Left ventricle myocardium inferior (tissue), 1 donor: ENCODE data around the gene CMTM3. TPM values are rescaled to one million over a fixed set of nuclear protein-coding genes. Genes with fewer than 3 reads are reported as not detected.

Experiments
- DNase-seq: peaks from one replicate; pipeline ENCODE4 v3.0.0-alpha.2; 2020
- H3K27ac ChIP-seq: fragments of 200-600 bp; replicated peaks from 2 replicates; pipeline ENCODE4 v1.8.0; 2021
- H3K27me3 ChIP-seq: fragments of 200-600 bp; 2 replicates; pipeline ENCODE4 v1.8.0; 2021; ENCODE audit warnings: low read depth
- H3K36me3 ChIP-seq: fragments of 200-600 bp; 2 replicates; pipeline ENCODE4 v1.8.0; 2021
- H3K4me1 ChIP-seq: fragments of 200-600 bp; 2 replicates; pipeline ENCODE4 v1.8.0; 2021
- H3K4me3 ChIP-seq: fragments of 200-600 bp; 2 replicates; pipeline ENCODE4 v1.8.0; 2021; ENCODE audit warnings: mild to moderate bottlenecking, moderate library complexity
- H3K9me3 ChIP-seq: fragments of 200-600 bp; replicated peaks from 2 replicates; pipeline ENCODE4 v1.8.0; 2021
- intact Hi-C: fragments of 100-400 bp; cut with micrococcal nuclease; formaldehyde crosslinking; loops from one replicate; pipeline ENCODE4 v1.11.0; 2022
- total RNA-seq: library from RNA; stranded (reverse); fragmentation: NEBNext Ultra II Directional; extraction: Animal tissue kit (Norgen Biotek cat#: 25700); gene quantifications from one replicate; pipeline ENCODE4 v1.2.1, GENCODE V29; 2021
- TF ChIP-seq, protein P1 (sequence below): fragments of 200-600 bp; IDR thresholded peaks from 2 replicates; pipeline ENCODE4 v1.8.0; 2021; ENCODE audit warnings: antibody characterized with exemption, mild to moderate bottlenecking, borderline replicate concordance
- donor health status: DM: no; HTN: yes; CAD: no; lungs with severe emphysema.

CMTM3 gene
- total RNA-seq, 1 donor from 2014 or later, result 8.3 TPM

DNA sequence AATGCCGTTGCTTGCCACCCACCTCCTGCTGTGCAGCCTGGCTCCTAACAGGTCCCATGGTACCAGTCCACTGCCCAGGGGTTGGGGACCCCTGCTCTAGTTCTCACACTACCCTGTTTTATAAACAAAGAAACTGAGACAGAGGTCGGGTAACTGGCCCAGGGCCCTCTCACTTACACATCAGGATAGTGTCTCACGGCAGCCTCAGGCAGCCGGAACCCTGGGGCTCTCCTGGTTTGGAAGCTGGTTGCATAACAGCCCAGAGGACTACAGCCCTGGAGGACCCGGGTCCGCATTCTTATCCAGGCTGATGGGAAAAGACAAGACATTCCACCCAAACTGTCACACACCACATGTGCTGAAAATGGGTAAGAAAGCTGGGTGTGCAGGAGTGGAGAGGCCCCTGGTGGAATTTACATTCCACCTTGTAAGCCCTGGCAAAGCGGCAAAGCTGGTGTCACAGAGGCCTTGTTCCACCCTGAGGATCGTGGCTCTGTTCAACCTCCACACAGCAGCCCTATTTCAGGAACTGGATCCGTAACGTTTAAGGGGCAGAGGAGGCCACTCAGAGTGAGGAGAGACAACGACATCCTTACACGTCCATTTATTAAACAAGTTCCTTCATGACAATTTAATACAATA, 9.8 kb downstream of the CMTM3 start:
- H3K4me1 ChIP-seq, result peaks cover 9% of the 10 kb centered on the region
- H3K27me3 ChIP-seq, result no peaks in the 10 kb centered on the region
- no peaks in the 10 kb centered on the region for H3K9me3 ChIP-seq
- H3K27ac ChIP-seq, result no peak overlapping the region
- H3K4me3 ChIP-seq, result no peak overlapping the region
- intact Hi-C loops, result no loop called here
- DNase-seq, result no peak
- peaks cover 41% of the 10 kb centered on the region for H3K36me3 ChIP-seq
- TF ChIP-seq, protein P1, sequence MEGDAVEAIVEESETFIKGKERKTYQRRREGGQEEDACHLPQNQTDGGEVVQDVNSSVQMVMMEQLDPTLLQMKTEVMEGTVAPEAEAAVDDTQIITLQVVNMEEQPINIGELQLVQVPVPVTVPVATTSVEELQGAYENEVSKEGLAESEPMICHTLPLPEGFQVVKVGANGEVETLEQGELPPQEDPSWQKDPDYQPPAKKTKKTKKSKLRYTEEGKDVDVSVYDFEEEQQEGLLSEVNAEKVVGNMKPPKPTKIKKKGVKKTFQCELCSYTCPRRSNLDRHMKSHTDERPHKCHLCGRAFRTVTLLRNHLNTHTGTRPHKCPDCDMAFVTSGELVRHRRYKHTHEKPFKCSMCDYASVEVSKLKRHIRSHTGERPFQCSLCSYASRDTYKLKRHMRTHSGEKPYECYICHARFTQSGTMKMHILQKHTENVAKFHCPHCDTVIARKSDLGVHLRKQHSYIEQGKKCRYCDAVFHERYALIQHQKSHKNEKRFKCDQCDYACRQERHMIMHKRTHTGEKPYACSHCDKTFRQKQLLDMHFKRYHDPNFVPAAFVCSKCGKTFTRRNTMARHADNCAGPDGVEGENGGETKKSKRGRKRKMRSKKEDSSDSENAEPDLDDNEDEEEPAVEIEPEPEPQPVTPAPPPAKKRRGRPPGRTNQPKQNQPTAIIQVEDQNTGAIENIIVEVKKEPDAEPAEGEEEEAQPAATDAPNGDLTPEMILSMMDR, result no peak

DNA sequence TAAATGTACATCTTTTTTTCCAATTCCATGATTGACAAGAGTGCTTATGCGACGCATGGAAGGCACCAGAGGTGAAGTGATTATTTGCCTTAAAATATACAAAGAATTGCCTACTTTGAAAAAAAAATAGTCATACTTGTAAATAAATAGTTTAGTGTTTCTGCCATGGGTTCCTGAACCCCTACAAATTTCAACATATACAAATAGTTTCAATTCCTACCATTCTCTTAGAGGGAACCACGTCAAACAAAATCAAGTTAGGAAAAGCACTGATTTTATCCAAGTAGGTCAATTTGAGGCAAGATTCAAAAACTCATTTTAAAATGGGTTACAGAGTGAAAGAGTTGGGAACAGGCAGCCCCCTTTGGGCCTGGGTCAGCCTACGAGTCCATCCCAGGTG, 11.7 kb downstream of the CMTM3 start:
- no peak for DNase-seq
- intact Hi-C loops, result no loop called here
- peaks cover 21% of the 10 kb centered on the region for H3K4me1 ChIP-seq

DNA sequence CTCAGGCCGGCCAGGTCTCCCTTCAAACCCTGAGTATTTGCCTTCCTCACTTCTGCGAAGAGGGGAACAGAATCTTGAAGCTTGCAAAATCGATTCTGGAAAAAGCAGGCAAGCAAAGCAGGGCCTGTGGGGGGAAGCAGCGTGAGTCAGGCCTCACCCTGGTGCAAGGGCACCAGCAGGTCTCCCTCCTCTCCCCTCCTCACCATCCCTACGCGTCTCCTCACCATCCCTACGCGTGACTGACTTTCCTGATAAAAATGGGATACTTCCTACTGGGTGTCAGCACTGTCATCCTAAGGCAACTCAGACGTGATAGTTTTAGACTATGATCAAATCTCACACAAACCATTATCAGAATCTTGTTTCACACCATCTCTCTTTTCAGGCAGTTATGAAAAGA, 12.1 kb downstream of the CMTM3 start:
- intact Hi-C loops, result no loop called here
- peaks cover 21% of the 10 kb centered on the region for H3K4me1 ChIP-seq
- H3K4me3 ChIP-seq, result no peak overlapping the region

More for the DNA sequence above, 11.7 kb downstream of the CMTM3 start:
- Histone ChIP-seq H3K9me3 (no peaks in the 10 kb centered on the region), H3K27ac (no peak overlapping the region), H3K4me3 (no peak overlapping the region), H3K27me3 (no peaks in the 10 kb centered on the region), H3K36me3 (peaks cover 24% of the 10 kb centered on the region)
- TF ChIP-seq, protein P1, result no peak

DNA sequence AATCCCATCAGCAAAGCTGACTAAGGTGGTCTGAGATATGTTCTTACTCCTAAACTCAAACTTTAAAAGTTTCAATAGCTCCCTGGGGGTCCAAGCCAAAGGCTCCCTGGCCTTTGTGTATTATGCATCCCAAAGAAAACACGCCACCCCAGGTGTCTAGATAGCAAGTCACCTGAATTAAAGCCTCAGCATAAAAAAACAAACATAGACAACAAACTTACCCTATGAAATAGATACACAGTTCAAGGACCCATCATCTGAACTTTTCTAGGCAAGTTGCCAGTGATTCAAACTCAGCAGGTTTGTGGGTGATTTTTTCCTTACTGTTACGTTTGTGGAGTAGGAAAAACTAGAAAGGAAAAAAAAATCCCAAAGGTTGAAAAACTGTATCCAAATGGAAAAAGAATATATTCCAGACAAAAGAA, 12.5 kb downstream of the CMTM3 start:
- H3K9me3 ChIP-seq, result no peaks in the 10 kb centered on the region
- no peak overlapping the region for H3K4me3 ChIP-seq
- H3K27me3 ChIP-seq, result no peaks in the 10 kb centered on the region
- TF ChIP-seq, protein P1, result no peak
- H3K27ac ChIP-seq, result no peak overlapping the region
- DNase-seq, result no peak
- peaks cover 23% of the 10 kb centered on the region for H3K36me3 ChIP-seq
- peaks cover 21% of the 10 kb centered on the region for H3K4me1 ChIP-seq
- intact Hi-C loops, result no loop called here

More for the DNA sequence above, 12.1 kb downstream of the CMTM3 start:
- Histone ChIP-seq H3K9me3 (no peaks in the 10 kb centered on the region), H3K27ac (no peak overlapping the region), H3K27me3 (no peaks in the 10 kb centered on the region), H3K36me3 (peaks cover 23% of the 10 kb centered on the region)
- TF ChIP-seq, protein P1, result no peak
- no peak for DNase-seq

DNA sequence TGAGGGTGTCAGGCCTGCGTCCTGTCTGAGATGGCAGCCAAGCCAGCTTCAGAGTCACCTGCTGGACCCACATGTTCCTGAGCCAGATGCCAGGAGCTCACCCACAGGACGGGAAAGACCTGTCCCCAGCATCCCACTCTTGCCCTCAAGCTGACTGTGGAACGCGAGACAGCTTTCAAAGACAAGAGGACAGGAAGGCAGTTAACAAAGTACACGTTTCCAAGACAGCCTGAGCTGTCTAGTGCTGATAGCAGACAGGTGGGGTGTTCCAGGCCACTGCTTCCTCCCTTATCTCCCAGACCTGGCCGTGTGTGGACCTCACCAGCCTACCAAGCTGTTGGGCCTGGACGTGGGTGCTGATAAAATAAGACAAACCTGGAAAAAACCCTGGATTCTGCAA, 13.2 kb downstream of the CMTM3 start:
- intact Hi-C loops, result no loop called here
- H3K9me3 ChIP-seq, result no peaks in the 10 kb centered on the region
- no peak for DNase-seq
- TF ChIP-seq, protein P1, result no peak
- H3K4me1 ChIP-seq, result peaks cover 23% of the 10 kb centered on the region
- no peak overlapping the region for H3K4me3 ChIP-seq
- H3K27ac ChIP-seq, result no peak overlapping the region
- no peaks in the 10 kb centered on the region for H3K27me3 ChIP-seq
- H3K36me3 ChIP-seq, result peaks cover 17% of the 10 kb centered on the region
